ENCODE data around the gene MPIG6B. TPM values are rescaled to one million over a fixed set of nuclear protein-coding genes. Genes with fewer than 3 reads are reported as not detected.
"Not testable (repeated sequence)": the region's sequence is repeated elsewhere in the genome, so short reads cannot be mapped to it uniquely, and the experiment has no call there.

Gene MPIG6B
- total RNA-seq, 1 experiment from 2014 or later = not detected

- Histone ChIP-seq H3K27ac (no peak within 1 kb of the TSS), H3K4me1 (replicated peaks) (peaks cover 19% of the 10 kb centered on the region), H3K4me3 (no peak within 1 kb of the TSS), H3K27me3 (replicated peaks) (no peaks in the 10 kb centered on the region), H3K9me3 (replicated peaks) (no peaks in the 10 kb centered on the region), H3K36me3 (0 out of 2 replicates have a peak, but pooled peaks cover under 1% of the 10 kb centered on the region)
- no peak for DNase-seq (ENCODE audit: low read depth in 1 of 2, low spot score in 2 of 2)
These were observed 16.6 kb upstream of the MPIG6B start, which contains the start of gene LY6G6F for GRCh38 chr6:31706599-31706998. Gene LY6G6F, plus strand, starts transcription at chr6:31706866. Its CDS starts 41 bp downstream, at chr6:31706907.

DNA sequence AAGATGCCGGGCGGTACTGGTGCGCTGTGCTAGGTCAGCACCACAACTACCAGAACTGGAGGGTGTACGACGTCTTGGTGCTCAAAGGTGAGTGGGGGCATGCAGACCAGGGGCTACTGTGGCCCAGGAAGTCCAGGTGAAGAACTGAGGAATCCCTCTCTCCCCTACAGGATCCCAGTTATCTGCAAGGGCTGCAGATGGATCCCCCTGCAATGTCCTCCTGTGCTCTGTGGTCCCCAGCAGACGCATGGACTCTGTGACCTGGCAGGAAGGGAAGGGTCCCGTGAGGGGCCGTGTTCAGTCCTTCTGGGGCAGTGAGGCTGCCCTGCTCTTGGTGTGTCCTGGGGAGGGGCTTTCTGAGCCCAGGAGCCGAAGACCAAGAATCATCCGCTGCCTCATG lies 15.5 kb upstream of the MPIG6B start:
- no peaks in the 10 kb centered on the region for H3K9me3 ChIP-seq (replicated peaks)
- H3K36me3 ChIP-seq = no peaks in the 10 kb centered on the region
- H3K27ac ChIP-seq = no peak overlapping the region
- no peak for DNase-seq (ENCODE audit: low read depth in 1 of 2, low spot score in 2 of 2)
- H3K4me3 ChIP-seq = no peak overlapping the region
- no peaks in the 10 kb centered on the region for H3K27me3 ChIP-seq (replicated peaks)
- peaks cover 15% of the 10 kb centered on the region for H3K4me1 ChIP-seq (replicated peaks)

DNA sequence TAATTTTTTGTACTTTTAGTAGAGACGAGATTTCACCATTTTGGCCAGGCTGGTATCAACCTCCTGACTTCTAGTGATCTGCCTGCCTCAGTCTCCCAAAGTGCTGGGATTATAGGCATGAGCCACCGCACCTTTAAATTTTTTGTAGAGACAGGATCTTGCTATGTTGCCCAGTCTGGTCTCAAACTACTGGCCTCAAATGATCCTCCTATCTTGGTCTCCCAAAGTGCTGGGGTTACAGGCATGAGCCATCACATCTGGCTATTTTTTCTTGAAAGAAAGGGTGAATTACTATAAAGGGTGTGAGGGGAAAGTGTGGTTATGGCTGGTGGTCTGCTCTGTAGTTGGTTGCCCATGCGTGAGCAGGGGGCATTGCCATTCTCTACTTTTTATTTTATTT lies 14.9 kb upstream of the MPIG6B start:
- Histone ChIP-seq H3K4me3 (no peak overlapping the region), H3K27ac (no peak overlapping the region), H3K27me3 (replicated peaks) (no peaks in the 10 kb centered on the region), H3K36me3 (no peaks in the 10 kb centered on the region), H3K4me1 (replicated peaks) (peaks cover 15% of the 10 kb centered on the region), H3K9me3 (replicated peaks) (no peaks in the 10 kb centered on the region)
- DNase-seq (ENCODE audit: low read depth in 1 of 2, low spot score in 2 of 2) = no peak

- not testable (repeated sequence) for H3K4me3 ChIP-seq; H3K9me3 ChIP-seq (replicated peaks); H3K4me1 ChIP-seq (replicated peaks); H3K36me3 ChIP-seq; H3K27me3 ChIP-seq (replicated peaks); DNase-seq (ENCODE audit: low read depth in 1 of 2, low spot score in 2 of 2); H3K27ac ChIP-seq
These were observed 14.0 kb upstream of the MPIG6B start for GRCh38 chr6:31709157-31709556.

DNA sequence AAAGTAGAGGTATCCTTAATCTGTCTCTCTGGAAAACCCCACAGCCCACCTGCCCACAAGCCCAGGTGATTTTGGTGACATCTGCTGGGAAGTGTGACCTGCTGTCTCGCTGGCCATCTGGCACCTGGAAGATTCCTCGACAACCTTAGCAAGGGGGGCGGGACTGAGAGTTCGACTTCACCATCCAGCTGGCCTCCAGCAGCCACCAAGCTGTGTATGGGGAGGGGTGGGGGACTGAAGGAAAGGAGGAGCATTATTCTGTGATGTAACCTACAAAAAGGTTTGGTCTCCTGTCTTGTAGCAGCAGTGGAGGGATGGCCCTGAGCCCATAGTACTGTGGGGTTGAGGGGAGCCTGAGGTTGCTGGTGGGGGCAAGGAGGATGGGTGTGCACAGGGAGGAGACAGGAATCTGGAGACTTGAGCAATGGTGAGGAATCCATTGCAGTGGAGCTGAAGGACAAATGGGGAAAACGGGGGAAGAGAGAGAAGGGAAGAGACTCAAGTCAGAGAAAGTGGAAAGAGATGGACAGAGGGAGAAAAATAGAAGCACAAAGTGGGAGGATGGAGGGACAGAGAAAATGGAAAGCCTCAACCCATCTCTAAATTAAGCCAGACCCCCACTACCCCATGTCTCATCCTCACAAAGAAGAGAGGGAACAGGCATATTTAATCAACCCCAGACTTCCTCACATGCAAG lies 12.5 kb upstream of the MPIG6B start:
- Histone ChIP-seq H3K36me3 (no peaks in the 10 kb centered on the region), H3K9me3 (replicated peaks) (no peaks in the 10 kb centered on the region), H3K27me3 (replicated peaks) (no peaks in the 10 kb centered on the region), H3K4me1 (replicated peaks) (peaks cover 3% of the 10 kb centered on the region; the same call in 1 of the 2 replicates), H3K4me3 (no peak overlapping the region), H3K27ac (no peak overlapping the region)
- no peak for DNase-seq (ENCODE audit: low read depth in 1 of 2, low spot score in 2 of 2)

DNA sequence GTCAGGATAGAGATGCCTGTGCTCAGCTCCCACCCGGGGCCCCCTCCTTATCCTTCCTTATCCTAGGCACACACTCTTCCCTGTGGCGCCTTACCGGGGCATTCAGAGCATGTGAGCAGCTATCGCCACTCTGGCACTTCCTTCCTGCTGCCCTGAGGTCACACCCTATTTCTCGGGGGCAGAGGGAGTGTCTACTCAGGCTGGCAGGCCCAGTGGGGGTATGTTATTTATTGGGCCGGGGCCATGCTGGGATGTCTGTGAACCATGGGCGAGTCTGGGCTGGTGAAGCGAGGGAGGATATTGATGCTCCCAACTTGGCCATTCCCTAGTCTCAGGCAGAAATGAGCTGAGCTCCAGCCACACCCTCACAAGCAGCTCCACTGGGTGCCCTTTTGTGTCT lies 11.9 kb upstream of the MPIG6B start:
- DNase-seq (ENCODE audit: low read depth in 1 of 2, low spot score in 2 of 2) = no peak
- Histone ChIP-seq H3K27ac (no peak overlapping the region), H3K36me3 (no peaks in the 10 kb centered on the region), H3K27me3 (replicated peaks) (no peaks in the 10 kb centered on the region), H3K9me3 (replicated peaks) (no peaks in the 10 kb centered on the region), H3K4me3 (no peak overlapping the region), H3K4me1 (replicated peaks) (peaks cover 3% of the 10 kb centered on the region; the same call in 1 of the 2 replicates)

- no peak overlapping the region for H3K4me3 ChIP-seq
- no peaks in the 10 kb centered on the region for H3K27me3 ChIP-seq (replicated peaks)
- no peak overlapping the region for H3K27ac ChIP-seq
- H3K4me1 ChIP-seq (replicated peaks) = peaks cover 3% of the 10 kb centered on the region; the same call in 1 of the 2 replicates
- no peak for DNase-seq (ENCODE audit: low read depth in 1 of 2, low spot score in 2 of 2)
- H3K36me3 ChIP-seq = no peaks in the 10 kb centered on the region
- H3K9me3 ChIP-seq (replicated peaks) = no peaks in the 10 kb centered on the region
These were observed 10.9 kb upstream of the MPIG6B start for GRCh38 chr6:31712296-31712695.

DNA sequence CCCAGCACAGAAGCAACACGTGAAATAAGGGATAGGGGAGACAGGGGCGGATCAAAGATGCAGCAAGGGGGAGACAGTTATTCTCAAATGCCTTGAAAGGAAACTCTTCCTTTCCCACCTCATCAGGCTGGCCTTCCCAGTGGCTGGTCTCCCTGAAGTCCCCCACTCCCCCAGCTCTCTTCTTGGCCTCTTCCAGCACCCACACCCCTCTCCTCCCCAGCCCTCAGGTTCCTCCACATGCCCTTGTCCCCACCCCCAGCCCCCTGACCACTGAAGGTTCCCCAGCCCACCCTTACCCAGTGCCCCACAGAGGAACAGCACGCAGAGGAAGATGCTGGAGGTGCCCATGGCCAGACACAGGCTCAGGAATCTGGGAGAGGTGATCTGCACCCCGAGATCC lies 9.7 kb upstream of the MPIG6B start:
- Histone ChIP-seq H3K4me1 (replicated peaks) (peaks cover 3% of the 10 kb centered on the region; the same call in 1 of the 2 replicates), H3K4me3 (no peak overlapping the region), H3K27ac (no peak overlapping the region), H3K36me3 (no peaks in the 10 kb centered on the region), H3K9me3 (replicated peaks) (no peaks in the 10 kb centered on the region), H3K27me3 (replicated peaks) (no peaks in the 10 kb centered on the region)
- no peak for DNase-seq (ENCODE audit: low read depth in 1 of 2, low spot score in 2 of 2)

DNA sequence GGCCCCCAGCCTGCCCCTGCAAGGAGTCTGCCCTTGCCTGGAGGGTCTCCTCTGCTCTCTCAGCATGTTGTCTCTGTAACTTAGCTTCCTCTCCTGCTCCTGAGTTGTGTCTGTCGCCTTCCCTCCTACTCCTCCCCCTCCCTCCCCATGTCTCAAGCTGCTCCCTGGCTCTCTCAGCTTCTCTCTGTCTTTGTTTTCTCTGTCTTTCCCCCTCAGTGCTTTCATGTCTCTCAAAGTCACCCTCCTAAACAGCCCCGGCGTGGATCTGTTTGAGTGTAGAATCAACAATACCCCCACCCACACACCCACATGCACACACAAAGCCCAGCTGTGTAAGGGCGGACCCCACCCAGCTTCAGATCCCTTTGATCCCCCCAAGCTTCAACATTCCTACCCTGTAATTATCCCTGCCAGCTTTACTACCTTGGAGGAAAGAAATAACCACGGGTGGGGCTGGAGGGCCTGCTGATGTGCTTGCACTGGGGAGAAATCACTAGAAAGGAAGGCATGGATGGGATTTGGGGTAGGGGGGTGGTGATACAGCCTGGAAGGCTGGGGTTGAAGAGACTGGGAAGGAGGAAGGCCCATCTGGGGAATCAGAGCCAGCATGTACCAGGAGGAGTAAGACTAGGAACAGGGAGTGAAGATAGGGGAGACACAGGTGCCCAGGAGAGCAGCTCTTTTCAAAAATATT lies 9.0 kb upstream of the MPIG6B start:
- H3K9me3 ChIP-seq (replicated peaks) = no peaks in the 10 kb centered on the region
- no peaks in the 10 kb centered on the region for H3K36me3 ChIP-seq
- H3K4me3 ChIP-seq = no peak overlapping the region
- DNase-seq (ENCODE audit: low read depth in 1 of 2, low spot score in 2 of 2) = no peak
- no peaks in the 10 kb centered on the region for H3K27me3 ChIP-seq (replicated peaks)
- H3K27ac ChIP-seq = no peak overlapping the region
- H3K4me1 ChIP-seq (replicated peaks) = peaks cover 3% of the 10 kb centered on the region; the same call in 1 of the 2 replicates

GRCh38 chr6:31715022-31715958 lies 7.9 kb upstream of the MPIG6B start, which contains the start of gene LY6G6D:
Gene LY6G6D, plus strand, starts transcription at chr6:31715348. Its CDS starts 8 bp downstream, at chr6:31715356.
- Histone ChIP-seq H3K9me3 (replicated peaks) (no peaks in the 10 kb centered on the region), H3K27me3 (replicated peaks) (no peaks in the 10 kb centered on the region)

DNA sequence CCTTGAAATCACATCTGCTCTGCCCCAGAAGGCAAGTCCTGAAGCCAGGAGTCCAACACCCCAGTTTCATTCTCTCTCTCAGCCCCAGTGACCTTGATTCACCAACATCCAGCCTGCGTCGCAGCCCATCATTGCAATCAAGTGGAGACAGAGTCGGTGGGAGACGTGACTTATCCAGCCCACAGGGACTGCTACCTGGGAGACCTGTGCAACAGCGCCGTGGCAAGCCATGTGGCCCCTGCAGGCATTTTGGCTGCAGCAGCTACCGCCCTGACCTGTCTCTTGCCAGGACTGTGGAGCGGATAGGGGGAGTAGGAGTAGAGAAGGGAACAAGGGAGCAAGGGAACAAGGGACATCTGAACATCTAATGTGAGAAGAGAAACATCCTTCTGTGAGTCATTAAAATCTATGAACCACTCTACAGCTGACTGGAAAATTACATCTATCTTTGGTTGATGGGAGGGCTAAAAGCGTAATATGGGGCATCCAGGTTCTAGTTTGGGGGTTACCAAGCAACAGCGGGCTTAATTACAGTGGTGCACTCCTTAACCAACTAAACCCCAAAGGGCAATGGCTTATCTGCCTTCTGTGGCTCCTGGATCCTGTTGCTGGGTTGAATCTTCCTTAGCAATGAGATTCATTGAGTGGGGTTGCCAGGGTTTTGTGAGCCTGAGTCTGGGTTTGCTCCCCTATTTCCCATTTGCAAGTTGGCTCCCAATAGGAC lies 5.5 kb upstream of the MPIG6B start:
- Histone ChIP-seq H3K4me3 (no peak overlapping the region), H3K36me3 (no peaks in the 10 kb centered on the region), H3K4me1 (replicated peaks) (peaks cover 3% of the 10 kb centered on the region; the same call in 1 of the 2 replicates), H3K27ac (no peak overlapping the region), H3K27me3 (replicated peaks) (no peaks in the 10 kb centered on the region), H3K9me3 (replicated peaks) (no peaks in the 10 kb centered on the region)
- no peak for DNase-seq (ENCODE audit: low read depth in 1 of 2, low spot score in 2 of 2)

More at GRCh38 chr6:31715022-31715958, 7.9 kb upstream of the MPIG6B start, which contains the start of gene LY6G6D:
- H3K4me1 ChIP-seq (replicated peaks) = peaks cover 3% of the 10 kb centered on the region; the same call in 1 of the 2 replicates
- no peak within 1 kb of the TSS for H3K4me3 ChIP-seq
- H3K27ac ChIP-seq = no peak within 1 kb of the TSS
- DNase-seq (ENCODE audit: low read depth in 1 of 2, low spot score in 2 of 2) = no peak
- H3K36me3 ChIP-seq = no peaks in the 10 kb centered on the region

- no peak for DNase-seq (ENCODE audit: low read depth in 1 of 2, low spot score in 2 of 2)
- no peaks in the 10 kb centered on the region for H3K27me3 ChIP-seq (replicated peaks)
- peaks cover 3% of the 10 kb centered on the region; the same call in 1 of the 2 replicates for H3K4me1 ChIP-seq (replicated peaks)
- no peak overlapping the region for H3K4me3 ChIP-seq
- H3K27ac ChIP-seq = no peak overlapping the region
- no peaks in the 10 kb centered on the region for H3K36me3 ChIP-seq
- no peaks in the 10 kb centered on the region for H3K9me3 ChIP-seq (replicated peaks)
These were observed 4.9 kb upstream of the MPIG6B start for GRCh38 chr6:31718265-31718664.

DNA sequence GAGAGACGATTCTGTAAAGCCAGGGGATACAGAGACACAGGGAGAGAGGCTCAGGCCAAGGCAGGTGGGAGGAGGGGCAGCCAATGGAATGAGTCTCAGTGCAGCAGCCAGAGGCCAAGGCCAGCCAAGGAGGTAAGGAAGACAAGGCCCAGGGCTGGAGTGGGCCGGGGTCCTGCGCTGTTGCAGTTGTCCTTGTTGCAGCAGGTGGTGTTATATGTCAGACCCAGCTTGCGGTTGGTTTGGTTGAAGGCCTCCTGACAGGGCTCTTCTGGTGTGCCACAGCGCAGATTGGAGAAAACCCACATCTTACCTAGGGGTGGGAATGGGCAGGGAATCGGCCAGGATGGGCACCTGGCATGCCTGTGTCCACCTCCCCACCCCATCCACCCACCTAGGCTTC lies 4.2 kb upstream of the MPIG6B start:
- Histone ChIP-seq H3K27me3 (replicated peaks) (no peaks in the 10 kb centered on the region), H3K36me3 (no peaks in the 10 kb centered on the region), H3K4me1 (replicated peaks) (peaks cover 1% of the 10 kb centered on the region; the same call in 1 of the 2 replicates), H3K4me3 (no peak overlapping the region), H3K9me3 (replicated peaks) (no peaks in the 10 kb centered on the region), H3K27ac (no peak overlapping the region)
- no peak for DNase-seq (ENCODE audit: low read depth in 1 of 2, low spot score in 2 of 2)

Measured in SJSA1 (cell line).